ENCODE results near the gene SOCS4. TPM values are rescaled to one million over a fixed set of nuclear protein-coding genes. Genes with fewer than 3 reads are reported as not detected.

Gene SOCS4
- total RNA-seq (2016; rRNA removed; fragmentation: Illumina TruSeq; extraction: Trizol) (10.0 and 17.3 TPM in 2 replicates), polyA plus RNA-seq (2011; rRNA removed) (3.7 and 4.0 TPM in 2 replicates), polyA minus RNA-seq (2011; rRNA and poly(A)+ RNA removed; ENCODE audit: low replicate concordance) (6.5 and 10.7 TPM in 2 replicates), Bru-seq, nascent RNA (percentile 80 among the genes with signal in this experiment), BruChase-seq, experiment 1, labeled RNA remaining after a 6-hour chase (percentile 90 among the genes with signal in this experiment), BruChase-seq, experiment 2, labeled RNA remaining after a 2-hour chase (percentile 90 among the genes with signal in this experiment)
- total RNA-seq (2016; cell fraction: cytosol; rRNA removed; fragmentation: Illumina TruSeq; extraction: Trizol; ENCODE audit: low read depth): 1.1 and 1.6 TPM in 2 replicates
- 12.1 and 17.5 TPM in 2 replicates for total RNA-seq (2016; cell fraction: insoluble cytoplasmic fraction; rRNA removed; fragmentation: Illumina TruSeq; extraction: Trizol)
- 7.9 and 8.1 TPM in 2 replicates for total RNA-seq (2016; cell fraction: membrane; rRNA removed; fragmentation: Illumina TruSeq; extraction: Trizol)
- total RNA-seq (2016; cell fraction: nucleus; rRNA removed; fragmentation: Illumina TruSeq; extraction: Trizol): 13.5 and 16.2 TPM in 2 replicates
- polyA plus RNA-seq (2011; cell fraction: cytosol; rRNA removed): 1.3 and 2.2 TPM in 2 replicates
- polyA plus RNA-seq (2011; cell fraction: nucleus; rRNA removed): 2.2 and 4.2 TPM in 2 replicates
- polyA plus RNA-seq (2012): 3.5 and 6.4 TPM in 2 replicates
- polyA plus RNA-seq (2016; cell fraction: cytosol; fragmentation: Illumina TruSeq; extraction: Trizol; ENCODE audit: low read depth): 1.8 and 2.8 TPM in 2 replicates
- polyA plus RNA-seq (2016; cell fraction: insoluble cytoplasmic fraction; fragmentation: Illumina TruSeq; extraction: Trizol; ENCODE audit: low read depth): 9.9 and 10.3 TPM in 2 replicates
- polyA plus RNA-seq (2016; cell fraction: membrane; fragmentation: Illumina TruSeq; extraction: Trizol; ENCODE audit: low read depth): 2.9 and 3.5 TPM in 2 replicates
- polyA plus RNA-seq (2016; cell fraction: nucleus; fragmentation: Illumina TruSeq; extraction: Trizol; ENCODE audit: insufficient read depth, low read depth): 14.7 and 21.8 TPM in 2 replicates
- polyA minus RNA-seq (2011; cell fraction: cytosol; rRNA and poly(A)+ RNA removed): 2.8 and 6.1 TPM in 2 replicates
- 8.1 and 9.3 TPM in 2 replicates for polyA minus RNA-seq (2011; cell fraction: nucleus; rRNA and poly(A)+ RNA removed)
- long read RNA-seq, experiment 1, full-length matches to known transcripts: 3 of 5 reads
- long read RNA-seq, experiment 1, partial matches to known transcripts: 0 of 5 reads
- long read RNA-seq, experiment 1, other reads (novel, unspliced or antisense): 2 of 5 reads
- long read RNA-seq, experiment 2, partial matches to known transcripts: 0 of 11 reads
- long read RNA-seq, experiment 2, other reads (novel, unspliced or antisense): 11 of 11 reads

GRCh38 chr14:55026793-55027561 lies at the start of gene SOCS4, which contains the start of gene WDHD1:
TSS of gene SOCS4 (plus strand) at chr14:55027236. CDS start at chr14:55043042, 15,806 bp downstream.
TSS of gene WDHD1 (minus strand) at chr14:55027099. CDS start at chr14:55026787, 312 bp downstream.
- ChIA-PET CTCF (ENCODE audit: low intra/inter-chr PET ratio, low total read pairs) (no interaction called here), POLR2A (interaction anchor here (0.7 to 4.1 kb wide), 8 partner anchors 11 to 76 kb away, joined by 3 to 47 read pairs (median 4); partner anchors contain the start of gene MAPK1IP1L)
- peak within 1 kb of the TSS; percentile 89 for H3K4me2 ChIP-seq (ENCODE audit: low read depth, low read length)
- no TSS peak for BruUV-seq (replicated peaks)
- peak within 1 kb of the TSS; percentile 85 for H3K9ac ChIP-seq (ENCODE audit: insufficient read depth, low read depth, low read length)
- FAIRE-seq (peak; percentile 43), DNase-seq (ENCODE audit: low spot score) (peak; percentile 89), ATAC-seq (peak; percentile 97)
- H3K79me2 ChIP-seq (ENCODE audit: insufficient read depth, low read length): peaks cover 64% of the 10 kb centered on the region
- H3K27ac ChIP-seq (ENCODE audit: extremely low read length, insufficient read depth, low read length): peak within 1 kb of the TSS; percentile 73
- H4K20me1 ChIP-seq (ENCODE audit: insufficient read depth, low read length): no peaks in the 10 kb centered on the region
- H3K9me3 ChIP-seq (ENCODE audit: low read length): no peaks in the 10 kb centered on the region
- in situ Hi-C loops (cut with HindIII; ENCODE audit: extremely low pct_ligation_motif_present, low pct_unique_long_range_greater_than_20kb): no loop called here
- H3K27me3 ChIP-seq (ENCODE audit: control insufficient read depth in 1 of 2, insufficient read depth in 2 of 2, low read length in 2 of 2): no peaks in the 10 kb centered on the region; a peak in 1 of 5 replicates
- H3K4me3 ChIP-seq (replicated peaks in 1 of 3; ENCODE audit: insufficient read depth in 1 of 3, low read depth in 2 of 3, low read length in 3 of 3): peak within 1 kb of the TSS; percentile 66 to 96 (median 86)
- H3K36me3 ChIP-seq (replicated peaks in 1 of 2; ENCODE audit: control insufficient read depth in 1 of 2, insufficient read depth in 2 of 2, low read length in 2 of 2): no peaks in the 10 kb centered on the region
- 0% methylated on average over 26 of the region's 56 CpGs for WGBS (ENCODE audit: low lambda C conversion rate)
- H3K4me1 ChIP-seq (ENCODE audit: insufficient read depth, low read length): peaks cover 55% of the 10 kb centered on the region
- intact Hi-C loops (cut with micrococcal nuclease; ENCODE audit: unreplicated experiment): no loop called here
- H2AFZ ChIP-seq (ENCODE audit: low read length): peak within 1 kb of the TSS; percentile 67
- TF ChIP-seq PHF21A (CRISPR knock-in tag; IDR thresholded peaks at IDR 0.05) (no peak), HES4 (CRISPR knock-in tag; IDR thresholded peaks at IDR 0.05; ENCODE audit: borderline replicate concordance) (no peak), MEIS1 (CRISPR knock-in tag; IDR thresholded peaks at IDR 0.05; ENCODE audit: borderline replicate concordance) (peak; percentile 92; the same call in 1 of the 2 replicates), KLF12 (CRISPR knock-in tag; IDR thresholded peaks at IDR 0.05; ENCODE audit: borderline replicate concordance) (no peak), POLR2G (IDR thresholded peaks at IDR 0.05; ENCODE audit: low read depth, low read length) (peak; percentile 82), CBX1 (IDR thresholded peaks at IDR 0.05; ENCODE audit: low read depth) (peak; percentile 60), ZNF343 (CRISPR knock-in tag; IDR thresholded peaks at IDR 0.05) (peak; percentile 92; the same call in 1 of the 2 replicates), ZNF614 (CRISPR knock-in tag; IDR thresholded peaks at IDR 0.05; ENCODE audit: borderline replicate concordance) (peak; percentile 50; the same call in 1 of the 2 replicates), GABPA (IDR thresholded peaks at IDR 0.05; ENCODE audit: low read depth, low read length) (peak; percentile 55), GABPA (CRISPR knock-in tag; IDR thresholded peaks at IDR 0.05; ENCODE audit: low read depth) (peak; percentile 79), ZNF549 (CRISPR knock-in tag; IDR thresholded peaks at IDR 0.05) (no peak), PHF5A (CRISPR knock-in tag; IDR thresholded peaks at IDR 0.05; ENCODE audit: low read depth, unreplicated experiment) (peak; percentile 53), SUZ12 (IDR thresholded peaks at IDR 0.05; ENCODE audit: low read depth, low read length) (no peak), ZNF317 (CRISPR knock-in tag; IDR thresholded peaks at IDR 0.05) (no peak), HNRNPL (IDR thresholded peaks at IDR 0.05; ENCODE audit: low read depth, low read length) (no peak), ZMYM3 (CRISPR knock-in tag; IDR thresholded peaks at IDR 0.05) (no peak; the same call in 1 of the 2 replicates), PITX1 (CRISPR knock-in tag; IDR thresholded peaks at IDR 0.05) (peak; percentile 55; the same call in 1 of the 2 replicates), ZNF569 (CRISPR knock-in tag; IDR thresholded peaks at IDR 0.05; ENCODE audit: borderline replicate concordance) (no peak)
- TF ChIP-seq, protein P1, sequence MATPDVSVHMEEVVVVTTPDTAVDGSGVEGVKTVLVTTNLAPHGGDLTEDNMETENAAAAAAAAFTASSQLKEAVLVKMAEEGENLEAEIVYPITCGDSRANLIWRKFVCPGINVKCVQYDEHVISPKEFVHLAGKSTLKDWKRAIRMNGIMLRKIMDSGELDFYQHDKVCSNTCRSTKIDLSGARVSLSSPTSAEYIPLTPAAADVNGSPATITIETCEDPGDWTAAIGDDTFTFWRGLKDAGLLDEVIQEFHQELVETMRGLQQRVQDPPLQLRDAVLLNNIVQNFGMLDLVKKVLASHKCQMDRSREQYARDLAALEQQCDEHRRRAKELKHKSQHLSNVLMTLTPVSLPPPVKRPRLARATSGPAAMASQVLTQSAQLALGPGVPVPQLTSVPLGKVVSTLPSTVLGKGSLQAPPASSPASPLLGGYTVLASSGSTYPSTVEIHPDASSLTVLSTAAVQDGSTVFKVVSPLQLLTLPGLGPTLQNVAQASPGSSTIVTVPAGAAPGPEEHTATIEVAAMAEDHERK (CRISPR knock-in tag; IDR thresholded peaks at IDR 0.05; ENCODE audit: low read depth): peak; percentile 67; the same call in 1 of the 2 replicates
